PC-9 (cell line): ENCODE results near the gene GRPEL2. TPM values are rescaled to one million over a fixed set of nuclear protein-coding genes. Genes with fewer than 3 reads are reported as not detected.
"Not testable (repeated sequence)": the region's sequence is repeated elsewhere in the genome, so short reads cannot be mapped to it uniquely, and the experiment has no call there.

Experiments
- BruUV-seq: library from RNA; stranded (reverse); fragments of 400-500 nt; replicated peaks from 2 replicates; lab custom pipeline; 2021; lab: Mats Ljungman, UMichigan
- CTCF ChIA-PET: fragments of 300-600 bp; sonication (Branson Sonifier 250); formaldehyde crosslinking; loops from one replicate; lab custom pipeline; 2022; ENCODE audit warnings: antibody characterized with exemption; lab: Charles Lee
- POLR2A ChIA-PET: fragments of 300-600 bp; sonication (Branson Sonifier 250); formaldehyde crosslinking; loops from one replicate; lab custom pipeline; 2022; ENCODE audit warnings: antibody characterized with exemption; ENCODE audit not compliant: unreplicated experiment; lab: Charles Lee
- DNase-seq, 2 experiments: peaks; one replicate each; pipeline versions ENCODE4 v3.0.0 to v3.0.0-alpha.2; 2015 to 2022; ENCODE audit warnings: mixed read lengths in 1 of 2
- H2AFZ ChIP-seq: fragments of 200-600 bp; sonication (generic); 2 replicates; pipeline ENCODE4 v1.8.1; 2017; ENCODE audit warnings: antibody characterized with exemption
- H3F3A ChIP-seq: fragments of 200-600 bp; sonication (generic); 2 replicates; pipeline ENCODE4 v1.8.1; 2017; ENCODE audit warnings: antibody characterized with exemption, mild to moderate bottlenecking, low read depth; ENCODE audit not compliant: insufficient read depth
- H3K27ac ChIP-seq: fragments of 200-600 bp; sonication (generic); 2 replicates; pipeline ENCODE4 v1.6.1; 2016; ENCODE audit warnings: mixed run types
- H3K27me3 ChIP-seq: fragments of 200-600 bp; sonication (generic); 2 replicates; pipeline ENCODE4 v1.6.1; 2016; ENCODE audit warnings: low read depth, mixed run types; ENCODE audit not compliant: insufficient read depth
- H3K36me3 ChIP-seq: fragments of 200-600 bp; sonication (generic); 2 replicates; pipeline ENCODE4 v1.6.1; 2016; ENCODE audit warnings: low read depth, mixed run types
- H3K4me1 ChIP-seq: fragments of 200-600 bp; sonication (generic); replicated peaks from 2 replicates; pipeline ENCODE4 v1.6.1; 2016; ENCODE audit warnings: mixed run types; ENCODE audit not compliant: insufficient read depth
- H3K4me2 ChIP-seq: fragments of 200-600 bp; sonication (generic); 2 replicates; pipeline ENCODE4 v1.6.1; 2017; ENCODE audit warnings: mixed run types
- H3K4me3 ChIP-seq: fragments of 200-600 bp; sonication (generic); 2 replicates; pipeline ENCODE4 v1.6.1; 2016; ENCODE audit warnings: mixed run types
- H3K79me2 ChIP-seq: fragments of 200-600 bp; sonication (generic); 2 replicates; pipeline ENCODE4 v1.6.1; 2017; ENCODE audit warnings: low read depth, mixed run types
- H3K9me2 ChIP-seq: fragments of 200-600 bp; sonication (generic); 2 replicates; pipeline ENCODE4 v1.8.1; 2017; ENCODE audit warnings: mild to moderate bottlenecking; ENCODE audit not compliant: insufficient read depth
- H3K9me3 ChIP-seq: fragments of 200-600 bp; sonication (generic); 2 replicates; pipeline ENCODE4 v1.8.1; 2016; ENCODE audit warnings: low read depth; ENCODE audit not compliant: insufficient read depth
- H4K20me1 ChIP-seq: fragments of 200-600 bp; sonication (generic); 2 replicates; pipeline ENCODE4 v1.8.1; 2017; ENCODE audit not compliant: insufficient read depth
- EZH2 ChIP-seq: fragments of 200-600 bp; sonication (generic); IDR thresholded peaks from 2 replicates; pipeline ENCODE4 v1.8.0; 2017; ENCODE audit warnings: antibody characterized with exemption, low read depth
- intact Hi-C: fragments of 100-400 bp; cut with micrococcal nuclease; formaldehyde crosslinking; loops from one replicate; pipeline ENCODE4 v1.10.0; 2022; ENCODE audit not compliant: unreplicated experiment
- total RNA-seq: library from RNA; stranded (reverse); gene quantifications from 2 replicates; pipeline ENCODE4 v1.2.3, GENCODE V29; 2021
- TF ChIP-seq, protein P1 (sequence below): fragments of 200-600 bp; sonication (generic); conservative IDR thresholded peaks from 2 replicates; pipeline ENCODE4 v1.6.1; 2017; ENCODE audit warnings: mixed run types, antibody characterized with exemption, mild to moderate bottlenecking, moderate library complexity

The GRPEL2 gene
- total RNA-seq, 1 experiment from 2014 or later: 32.4 TPM

DNA sequence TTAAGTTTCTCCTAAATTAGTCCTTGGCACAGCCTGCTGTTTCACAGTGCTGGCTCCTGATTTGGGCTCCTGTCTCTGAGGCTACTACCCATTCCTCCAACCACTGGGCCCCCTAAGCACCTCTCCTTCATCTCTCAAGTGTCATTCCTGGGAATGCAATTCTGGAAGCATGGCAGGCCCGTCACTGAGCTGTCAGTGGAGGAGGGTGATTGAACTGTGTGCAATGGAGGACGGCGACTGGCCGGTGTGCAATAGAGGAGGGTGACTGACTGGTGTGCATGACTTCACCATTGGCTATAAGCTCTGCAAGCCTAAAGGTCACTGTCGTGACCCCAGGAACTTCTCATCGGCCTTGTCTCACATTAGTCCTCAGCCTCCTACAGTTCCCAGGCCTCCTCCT is 46.2 kb downstream of the GRPEL2 start:
- ChIA-PET CTCF (interaction anchor here (1.2 kb wide), 1 partner anchor 42 kb away, joined by 4 read pairs; no protein-coding TSS in a partner anchor), POLR2A (no interaction called here)
- no peak overlapping the region for H2AFZ ChIP-seq

GRCh38 chr5:149392718-149393117 is 47.4 kb downstream of the GRPEL2 start:
- no peaks in the 10 kb centered on the region for H3K9me3 ChIP-seq
- DNase-seq: no peak
- H3K9me2 ChIP-seq: no peaks in the 10 kb centered on the region
- no TSS peak for BruUV-seq
- H3K27ac ChIP-seq: no peak overlapping the region
- H3K79me2 ChIP-seq: no peaks in the 10 kb centered on the region
- no peak overlapping the region for H3K4me3 ChIP-seq
- CTCF ChIA-PET: interaction anchor here (1.0 kb wide), 1 partner anchor 36 kb away, joined by 3 read pairs; no protein-coding TSS in a partner anchor
- no peak for TF ChIP-seq EZH2
- TF ChIP-seq, protein P1, sequence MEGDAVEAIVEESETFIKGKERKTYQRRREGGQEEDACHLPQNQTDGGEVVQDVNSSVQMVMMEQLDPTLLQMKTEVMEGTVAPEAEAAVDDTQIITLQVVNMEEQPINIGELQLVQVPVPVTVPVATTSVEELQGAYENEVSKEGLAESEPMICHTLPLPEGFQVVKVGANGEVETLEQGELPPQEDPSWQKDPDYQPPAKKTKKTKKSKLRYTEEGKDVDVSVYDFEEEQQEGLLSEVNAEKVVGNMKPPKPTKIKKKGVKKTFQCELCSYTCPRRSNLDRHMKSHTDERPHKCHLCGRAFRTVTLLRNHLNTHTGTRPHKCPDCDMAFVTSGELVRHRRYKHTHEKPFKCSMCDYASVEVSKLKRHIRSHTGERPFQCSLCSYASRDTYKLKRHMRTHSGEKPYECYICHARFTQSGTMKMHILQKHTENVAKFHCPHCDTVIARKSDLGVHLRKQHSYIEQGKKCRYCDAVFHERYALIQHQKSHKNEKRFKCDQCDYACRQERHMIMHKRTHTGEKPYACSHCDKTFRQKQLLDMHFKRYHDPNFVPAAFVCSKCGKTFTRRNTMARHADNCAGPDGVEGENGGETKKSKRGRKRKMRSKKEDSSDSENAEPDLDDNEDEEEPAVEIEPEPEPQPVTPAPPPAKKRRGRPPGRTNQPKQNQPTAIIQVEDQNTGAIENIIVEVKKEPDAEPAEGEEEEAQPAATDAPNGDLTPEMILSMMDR: no peak
- intact Hi-C loops: no loop called here
- H3K36me3 ChIP-seq: no peaks in the 10 kb centered on the region
- no peak overlapping the region for H3K4me2 ChIP-seq
- no peaks in the 10 kb centered on the region for H3K27me3 ChIP-seq
- POLR2A ChIA-PET: no interaction called here
- H3K4me1 ChIP-seq: no peaks in the 10 kb centered on the region
- no peak overlapping the region for H2AFZ ChIP-seq
- H4K20me1 ChIP-seq: no peaks in the 10 kb centered on the region
- no peaks in the 10 kb centered on the region for H3F3A ChIP-seq

More for the DNA sequence above, 46.2 kb downstream of the GRPEL2 start:
- no peak for TF ChIP-seq EZH2
- TF ChIP-seq, protein P1: no peak
- H4K20me1 ChIP-seq: no peaks in the 10 kb centered on the region
- H3K79me2 ChIP-seq: no peaks in the 10 kb centered on the region
- no peaks in the 10 kb centered on the region for H3K27me3 ChIP-seq
- no peaks in the 10 kb centered on the region for H3K36me3 ChIP-seq
- H3K27ac ChIP-seq: no peak overlapping the region
- H3F3A ChIP-seq: no peaks in the 10 kb centered on the region
- no peaks in the 10 kb centered on the region for H3K9me3 ChIP-seq
- intact Hi-C loops: no loop called here
- DNase-seq: no peak
- no peak overlapping the region for H3K4me2 ChIP-seq
- no peaks in the 10 kb centered on the region for H3K9me2 ChIP-seq
- BruUV-seq: no TSS peak
- no peak overlapping the region for H3K4me3 ChIP-seq
- H3K4me1 ChIP-seq: no peaks in the 10 kb centered on the region

DNA sequence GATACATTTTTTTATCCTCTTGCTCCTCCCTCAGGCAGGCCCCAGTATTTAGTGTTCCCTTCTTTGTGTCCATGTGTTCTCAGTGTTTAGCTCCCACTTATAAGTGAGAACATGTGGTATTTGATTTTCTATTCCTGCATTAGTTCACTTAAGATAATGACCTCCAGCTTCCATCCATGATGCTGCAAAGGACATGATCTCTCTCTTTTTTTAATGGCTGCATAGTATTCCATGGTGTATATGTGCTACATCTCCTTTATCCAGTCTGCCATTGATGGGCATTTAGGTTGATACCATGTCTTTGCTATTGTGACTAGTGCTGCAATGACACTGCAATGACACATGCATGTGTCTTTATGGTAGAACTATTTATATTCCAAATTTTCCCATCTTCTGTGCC is 49.7 kb downstream of the GRPEL2 start:
- H3K27ac ChIP-seq, DNase-seq, H4K20me1 ChIP-seq, H3K4me2 ChIP-seq, H3K9me2 ChIP-seq, intact Hi-C loops, H3K79me2 ChIP-seq, H3K9me3 ChIP-seq, H3K36me3 ChIP-seq, POLR2A ChIA-PET, H3K4me1 ChIP-seq, H3K4me3 ChIP-seq, H3F3A ChIP-seq, BruUV-seq, H2AFZ ChIP-seq, H3K27me3 ChIP-seq: not testable (repeated sequence)
- CTCF ChIA-PET: interaction anchor here (0.7 kb wide), 2 partner anchors 148 to 712 kb away, joined by 4 to 7 read pairs; no protein-coding TSS in a partner anchor

DNA sequence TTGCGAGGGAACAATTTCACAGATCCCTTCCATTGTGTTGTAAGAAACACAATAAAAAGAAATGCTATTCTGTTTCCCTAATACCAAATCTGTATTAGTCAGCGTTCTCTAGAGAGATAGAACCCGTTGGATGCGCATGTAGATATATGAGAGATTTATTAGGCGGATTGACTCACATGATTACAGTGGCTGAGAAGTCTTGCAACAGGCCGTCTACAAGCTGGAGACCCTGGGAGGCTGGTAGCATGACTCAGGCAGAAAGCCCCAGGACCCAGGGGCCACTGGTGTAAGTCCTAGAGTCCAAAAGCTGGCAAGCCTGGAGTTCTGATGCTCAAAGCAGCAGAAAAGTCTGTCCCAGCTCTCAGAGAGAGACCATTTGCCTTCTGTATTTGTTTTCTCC is 52.2 kb downstream of the GRPEL2 start:
- no peaks in the 10 kb centered on the region for H3K9me3 ChIP-seq
- BruUV-seq: no TSS peak
- no peak for TF ChIP-seq EZH2
- TF ChIP-seq, protein P1: no peak
- H4K20me1 ChIP-seq: no peaks in the 10 kb centered on the region
- H3K4me1 ChIP-seq: no peaks in the 10 kb centered on the region; the same call in 1 of the 2 replicates
- no peaks in the 10 kb centered on the region for H3K36me3 ChIP-seq
- H3F3A ChIP-seq: no peaks in the 10 kb centered on the region
- ChIA-PET POLR2A (no interaction called here), CTCF (no interaction called here)
- no peaks in the 10 kb centered on the region for H3K79me2 ChIP-seq
- no peaks in the 10 kb centered on the region for H3K27me3 ChIP-seq
- no peaks in the 10 kb centered on the region for H3K9me2 ChIP-seq
- H3K4me3 ChIP-seq: no peak overlapping the region
- DNase-seq: no peak
- no peak overlapping the region for H3K4me2 ChIP-seq
- no peak overlapping the region for H3K27ac ChIP-seq
- H2AFZ ChIP-seq: no peak overlapping the region
- intact Hi-C loops: no loop called here

- H3K4me1 ChIP-seq, H3K9me2 ChIP-seq, H3K27ac ChIP-seq, H3K27me3 ChIP-seq, H4K20me1 ChIP-seq, H3K4me2 ChIP-seq, H3F3A ChIP-seq, DNase-seq, BruUV-seq, POLR2A ChIA-PET, intact Hi-C loops, H3K9me3 ChIP-seq, H3K36me3 ChIP-seq, H2AFZ ChIP-seq, CTCF ChIA-PET, H3K4me3 ChIP-seq, H3K79me2 ChIP-seq: not testable (repeated sequence)
Measured at GRCh38 chr5:149398747-149399266, 53.5 kb downstream of the GRPEL2 start.
